CD4-positive, alpha-beta T cell treated with Interleukin-1 beta for 1 hour (primary cell): ENCODE measurements around the gene CXCR3.
"Not testable (repeated sequence)": the region's sequence is repeated elsewhere in the genome, so short reads cannot be mapped to it uniquely, and the experiment has no call there.

Experiments used
- DNase-seq, 2 donors: peaks; one replicate each; pipeline ENCODE4 v3.0.0-alpha.2; 2020 to 2022

Gene CXCR3

DNA sequence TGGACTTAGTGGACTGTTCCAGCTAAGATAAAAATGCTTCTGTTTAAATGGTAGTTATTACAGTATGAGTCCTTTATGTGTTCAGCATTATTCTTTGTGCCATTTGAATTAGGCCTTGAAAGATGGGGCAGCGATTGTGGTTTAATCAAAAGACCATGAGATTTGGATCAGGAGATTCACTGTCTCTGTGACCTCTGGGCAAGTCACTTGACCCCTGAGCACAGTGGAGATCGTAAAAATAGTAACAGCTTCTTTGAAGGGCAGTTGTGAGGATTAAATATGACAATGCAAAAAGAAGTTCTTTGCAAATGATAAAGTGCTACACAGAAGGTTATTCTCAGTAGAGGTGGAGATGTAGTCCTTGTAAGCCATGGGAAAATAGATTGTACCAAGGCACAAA lies 10.8 kb downstream of the CXCR3 start:
- DNase-seq, result no peak

DNA sequence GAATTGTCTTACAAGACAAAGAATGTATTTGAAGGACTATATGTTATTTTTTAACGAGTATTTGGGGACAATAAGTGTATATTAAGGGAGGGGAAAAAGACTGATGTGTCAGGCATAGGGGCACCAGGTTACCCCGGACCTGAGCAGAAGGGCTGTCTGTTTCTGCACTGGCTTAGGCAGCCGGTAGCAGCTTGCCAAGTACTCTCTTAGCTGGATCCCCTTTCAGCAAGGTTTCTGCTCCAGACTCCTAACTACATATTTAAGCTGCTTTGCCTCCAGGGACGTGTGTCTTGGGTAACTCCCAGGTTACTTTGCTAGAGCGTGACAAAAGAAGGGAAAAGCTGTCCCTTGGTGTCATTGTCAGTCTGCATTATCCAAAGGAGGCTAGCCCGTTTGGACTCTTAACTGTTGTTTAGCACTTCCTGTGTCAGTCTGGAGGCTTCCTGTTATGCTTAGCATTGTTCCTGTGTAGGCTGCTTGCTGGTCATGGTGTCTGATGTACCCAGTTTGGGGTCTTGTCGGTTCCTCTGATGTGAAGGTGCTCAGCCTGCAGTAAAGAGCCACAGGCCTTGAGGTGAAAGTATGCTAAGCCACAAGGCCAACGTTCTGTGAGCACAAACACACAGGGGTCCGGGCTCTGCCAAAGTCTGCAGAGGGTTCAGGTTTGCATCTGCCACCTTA lies 11.6 kb downstream of the CXCR3 start:
- DNase-seq, result peak; percentile 44 to 48

DNA sequence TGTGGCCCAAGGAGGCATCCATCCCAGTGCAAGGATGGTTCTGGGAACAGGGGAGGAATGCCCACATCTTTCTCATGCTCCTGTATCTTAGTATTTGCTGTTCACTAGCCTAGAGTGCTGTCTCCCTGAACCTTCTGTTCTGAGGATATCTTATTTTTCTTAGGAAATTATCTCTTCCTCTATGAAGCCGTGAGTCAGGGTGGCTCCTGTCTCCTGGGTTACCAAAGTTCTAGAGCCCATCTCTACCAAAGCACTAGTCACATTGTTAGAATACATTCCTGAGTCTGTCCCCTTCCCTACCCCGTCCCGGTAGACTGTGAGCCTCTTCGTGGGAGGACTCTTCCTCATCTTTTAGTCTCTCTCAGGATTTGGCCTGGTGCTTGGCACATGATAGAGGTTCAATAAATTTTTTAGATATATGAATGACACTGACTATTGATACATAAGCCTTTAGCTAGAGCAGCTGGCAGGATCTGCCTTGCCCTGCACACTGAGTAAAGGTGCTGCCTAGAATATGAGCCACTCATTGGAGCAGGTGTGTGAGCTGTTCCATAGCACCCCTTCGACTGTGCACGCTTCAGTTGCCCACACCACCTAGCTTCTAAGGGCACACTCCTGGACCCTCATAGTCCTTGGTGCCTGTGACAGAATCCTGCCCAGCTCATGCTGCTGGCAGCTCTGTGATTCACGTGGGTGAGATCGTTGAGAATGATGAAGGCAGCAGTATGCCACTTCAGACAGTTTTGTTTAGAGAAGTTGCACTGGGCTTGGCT lies 13.3 kb downstream of the CXCR3 start:
- DNase-seq, result no peak

DNA sequence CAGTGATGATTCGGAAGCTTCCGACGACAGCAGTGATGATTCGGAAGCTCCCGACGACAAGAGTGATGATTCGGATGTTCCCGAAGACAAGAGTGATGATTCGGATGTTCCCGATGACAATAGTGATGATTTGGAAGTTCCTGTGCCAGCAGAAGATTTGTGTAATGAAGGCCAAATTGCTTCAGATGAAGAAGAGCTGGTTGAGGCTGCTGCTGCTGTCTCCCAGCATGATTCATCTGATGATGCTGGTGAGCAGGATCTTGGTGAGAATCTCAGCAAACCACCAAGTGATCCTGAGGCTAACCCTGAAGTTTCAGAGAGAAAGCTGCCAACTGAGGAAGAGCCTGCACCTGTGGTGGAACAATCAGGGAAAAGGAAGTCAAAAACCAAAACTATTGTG lies 14.2 kb downstream of the CXCR3 start:
- no peak for DNase-seq

DNA sequence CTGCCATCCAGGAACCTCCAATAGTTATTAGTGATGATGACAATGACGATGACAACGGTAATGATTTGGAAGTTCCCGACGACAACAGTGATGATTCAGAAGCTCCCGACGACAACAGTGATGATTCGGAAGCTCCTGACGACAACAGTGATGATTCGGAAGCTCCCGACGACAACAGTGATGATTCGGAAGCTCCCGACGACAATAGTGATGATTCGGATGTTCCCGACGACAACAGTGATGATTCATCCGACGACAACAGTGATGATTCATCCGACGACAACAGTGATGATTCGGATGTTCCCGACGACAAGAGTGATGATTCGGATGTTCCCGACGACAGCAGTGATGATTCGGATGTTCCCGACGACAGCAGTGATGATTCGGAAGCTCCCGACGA lies 14.7 kb downstream of the CXCR3 start:
- DNase-seq, result no peak

DNA sequence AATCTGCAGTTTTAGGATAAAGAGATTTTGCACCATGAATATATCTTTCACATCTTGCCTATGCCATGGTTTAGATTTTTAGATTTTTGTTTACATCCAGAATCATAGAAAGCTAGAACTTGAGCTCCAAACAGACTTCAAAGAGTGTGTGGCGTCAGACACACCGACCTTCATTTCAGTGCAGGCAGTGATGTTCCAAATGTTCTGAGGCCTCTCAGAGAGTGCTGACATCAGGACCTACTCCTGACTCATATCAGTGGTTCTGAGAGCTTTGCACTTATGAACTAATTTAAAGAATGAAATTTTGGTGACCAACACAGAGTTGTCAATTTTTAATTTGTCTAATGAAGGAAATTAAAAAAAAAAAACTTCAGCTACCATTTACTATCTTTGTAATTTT lies 18.3 kb downstream of the CXCR3 start:
- no peak for DNase-seq

DNA sequence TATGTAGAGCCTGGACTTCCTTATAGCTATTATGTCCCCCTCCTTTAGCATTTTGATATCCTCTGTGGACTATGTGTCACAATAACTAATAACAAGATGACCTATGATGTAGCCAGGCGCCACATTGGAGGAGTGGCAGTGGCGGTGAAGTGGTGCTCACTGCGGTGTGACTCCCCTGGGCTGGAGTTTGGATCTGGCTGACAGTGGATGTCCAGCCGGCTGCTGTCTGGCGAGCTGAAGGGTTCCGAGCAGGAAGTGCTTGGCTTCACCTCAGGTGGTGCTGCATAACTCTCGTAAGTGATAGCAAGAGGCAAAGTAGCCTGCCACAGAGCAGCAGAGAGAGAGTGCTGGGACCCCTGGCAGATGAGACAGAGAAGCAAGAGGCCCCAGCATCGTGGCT lies 25.1 kb downstream of the CXCR3 start:
- DNase-seq, result not testable (repeated sequence)

DNA sequence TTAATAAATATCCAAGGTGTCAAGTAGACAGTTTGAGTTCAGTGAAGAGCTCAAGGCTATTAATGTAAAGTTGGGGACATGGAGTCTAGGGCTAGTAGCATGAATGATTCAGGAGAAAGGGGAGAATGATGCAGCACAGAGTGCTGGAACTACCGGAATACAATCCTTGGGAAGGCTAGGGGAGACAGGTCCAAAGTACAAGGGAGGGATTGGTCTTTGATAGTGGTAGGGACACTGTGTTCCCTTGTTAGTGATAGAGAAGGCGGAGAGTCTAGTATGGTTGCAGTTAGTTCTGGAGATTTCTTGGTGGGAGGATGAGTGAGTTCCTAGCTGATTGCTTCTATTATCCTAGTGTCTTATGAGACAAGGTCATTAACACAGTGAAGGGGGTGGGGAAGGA lies 31.4 kb downstream of the CXCR3 start:
- DNase-seq, result no peak

DNA sequence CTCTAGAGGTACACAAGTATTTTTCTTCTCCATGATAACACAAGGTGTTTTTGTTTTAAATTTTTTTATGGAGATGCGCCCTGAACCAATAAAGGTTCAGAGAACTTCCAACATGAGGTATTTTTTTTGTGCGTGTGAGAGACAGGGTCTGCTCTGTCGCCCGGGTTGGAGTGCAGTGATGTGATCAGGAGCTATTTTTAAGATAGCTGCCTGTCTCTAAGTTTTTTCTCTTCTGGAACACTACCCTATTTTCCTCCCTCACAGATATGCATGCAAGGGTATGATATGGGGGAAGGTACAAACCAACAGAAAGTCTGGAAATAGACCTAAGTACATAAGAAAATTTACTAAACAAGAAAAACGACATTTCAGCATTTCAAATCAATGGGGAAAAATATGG lies 37.1 kb downstream of the CXCR3 start:
- DNase-seq, result no peak

DNA sequence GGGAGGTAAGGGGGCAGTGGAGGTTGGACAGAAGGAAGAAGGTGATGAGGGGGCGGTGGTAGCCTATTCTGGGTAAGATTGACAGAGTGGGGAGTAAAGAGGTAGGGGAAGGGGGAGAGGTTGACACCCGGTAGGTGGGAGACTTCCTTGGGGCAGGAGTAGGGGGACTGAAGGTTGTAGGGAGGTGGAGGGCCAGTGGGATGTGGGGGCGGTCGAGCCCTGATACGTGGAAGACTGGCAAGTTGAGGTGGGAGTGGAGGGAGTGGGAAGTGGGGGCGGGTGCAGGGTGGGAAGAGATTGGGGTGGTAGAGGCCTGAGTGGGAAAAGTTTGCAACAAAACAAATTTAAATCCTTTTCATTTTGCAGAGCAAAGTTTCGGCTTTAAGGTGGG lies 38.3 kb downstream of the CXCR3 start:
- DNase-seq, result no peak

DNA sequence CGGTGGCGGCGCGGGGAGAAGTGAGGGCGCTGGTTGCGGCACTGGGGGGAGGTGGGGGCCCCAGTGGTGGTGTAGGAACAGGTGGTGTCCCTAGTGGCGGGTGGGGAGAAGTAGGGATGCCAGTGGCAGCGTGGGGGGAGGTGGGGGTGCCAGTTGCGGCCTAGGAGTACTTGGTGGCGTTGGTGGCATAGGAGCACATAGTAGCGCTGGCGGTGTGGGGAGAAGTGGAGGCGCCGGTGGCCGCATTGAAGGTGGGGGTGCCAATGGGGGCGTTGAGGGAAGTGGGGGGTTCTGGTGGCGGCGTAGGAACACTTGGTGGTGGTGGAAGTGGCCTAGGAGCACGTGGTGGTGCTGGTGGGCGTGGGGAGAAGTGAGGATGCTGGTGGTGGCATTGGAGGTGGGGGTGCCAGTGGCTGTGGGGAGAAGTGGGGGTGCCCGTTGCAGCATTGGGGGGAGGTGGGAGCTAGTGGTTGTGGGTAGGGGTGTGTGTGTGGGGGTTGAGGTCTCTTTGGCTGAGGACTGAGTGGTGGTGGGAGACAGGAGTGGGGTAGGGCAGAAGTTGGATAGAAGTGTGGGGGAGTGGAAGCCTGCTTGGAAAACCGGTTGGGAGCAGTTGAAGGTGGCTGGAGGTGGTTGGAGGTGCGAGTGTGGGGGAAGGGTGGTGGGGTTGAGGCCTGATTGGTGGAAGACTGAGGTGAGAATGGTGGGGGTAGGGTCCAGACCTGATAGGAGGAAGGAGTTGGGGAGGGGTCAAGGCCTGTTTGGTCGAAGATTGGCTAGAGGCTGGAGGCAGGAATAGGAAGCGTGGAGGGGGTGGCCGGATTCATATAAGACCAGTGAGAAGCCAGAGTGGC lies 38.9 kb downstream of the CXCR3 start:
- DNase-seq, result no peak

DNA sequence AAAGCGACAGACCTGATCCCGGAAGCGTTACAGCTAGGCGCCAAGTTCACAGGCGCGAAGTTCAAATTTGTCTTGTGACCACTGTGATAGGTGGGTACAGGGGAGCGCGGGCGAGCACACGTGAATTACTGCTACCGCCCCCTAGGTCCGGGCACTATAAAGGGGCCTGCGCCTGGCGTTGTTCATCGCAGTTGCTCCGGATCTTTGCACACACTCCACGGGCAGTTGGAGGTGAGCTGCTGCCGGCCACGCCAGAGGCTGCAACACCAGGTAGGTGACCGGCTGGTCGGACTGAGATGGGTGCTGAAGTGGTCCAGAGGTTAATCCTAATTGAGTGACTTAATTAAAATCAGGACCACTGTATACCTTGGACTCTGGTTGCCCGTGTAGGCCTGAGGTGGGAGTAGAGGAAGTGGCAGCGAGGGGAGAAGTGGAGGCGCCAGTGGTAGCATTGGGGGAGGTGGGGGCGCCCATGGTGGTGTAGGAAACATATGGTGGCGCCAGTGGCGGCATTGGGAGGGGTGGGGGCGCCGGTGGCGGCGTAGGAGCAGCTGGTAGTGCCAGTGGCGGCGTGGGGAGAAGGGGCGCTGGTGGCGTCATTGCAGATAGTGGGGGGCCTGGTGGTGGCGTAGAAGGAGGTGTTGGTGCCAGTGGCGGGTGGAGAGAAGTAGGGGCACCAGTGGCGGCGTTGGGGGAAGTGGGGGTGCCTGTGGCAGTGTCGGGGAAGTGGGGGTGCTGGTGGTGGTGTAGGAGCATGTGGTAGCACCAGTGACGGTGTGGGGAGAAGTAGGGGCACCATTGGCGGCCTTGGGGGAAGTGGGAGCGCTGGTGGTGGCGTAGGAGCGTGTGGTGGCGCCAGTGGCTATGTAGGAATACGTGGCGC lies 39.8 kb downstream of the CXCR3 start, which contains the start of gene GCNA:
GCNA (plus strand) TSS at position 185 of the 883 bp plus-strand sequence. CDS start 2,385 bp downstream, outside the sequence.
- DNase-seq, result no peak

DNA sequence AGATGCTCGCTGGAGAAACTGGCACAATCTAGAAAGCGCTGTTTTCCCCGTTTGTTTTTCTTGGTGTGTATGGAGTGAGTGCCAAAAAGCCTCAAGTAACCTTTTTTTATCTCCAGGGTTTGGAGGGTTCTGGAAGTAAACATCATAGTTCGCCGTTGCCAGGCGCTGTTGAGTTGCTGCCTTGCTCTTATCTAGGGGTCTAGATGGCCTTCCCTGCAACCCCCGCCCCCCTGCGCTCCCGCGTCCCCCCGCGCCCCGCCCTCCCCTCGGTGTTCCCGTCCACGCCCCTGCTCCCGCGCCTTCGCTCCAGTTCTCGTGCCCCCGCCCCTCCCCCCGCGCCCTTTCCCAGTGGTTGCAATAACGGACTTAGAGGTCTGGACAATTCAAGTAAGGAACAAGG lies 40.6 kb downstream of the CXCR3 start:
- no peak for DNase-seq

DNA sequence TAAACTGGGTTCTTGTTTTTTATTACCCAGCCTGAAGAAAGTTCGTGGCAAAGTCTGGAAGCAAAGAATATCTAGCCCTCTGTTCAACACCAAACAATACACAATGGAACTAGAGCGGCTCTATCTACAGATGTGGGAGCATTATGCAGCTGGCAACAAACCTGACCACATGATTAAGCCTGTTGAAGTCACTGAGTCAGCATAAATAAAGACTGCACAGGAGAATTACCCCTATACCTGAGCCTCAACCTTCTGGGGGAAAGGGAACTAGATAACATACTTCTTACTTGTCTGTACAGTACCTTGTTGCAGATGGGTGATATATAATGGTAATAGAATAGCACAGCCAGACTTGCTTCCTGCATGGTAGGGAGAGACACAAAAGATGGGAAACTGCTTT lies 44.7 kb downstream of the CXCR3 start:
- no peak for DNase-seq

DNA sequence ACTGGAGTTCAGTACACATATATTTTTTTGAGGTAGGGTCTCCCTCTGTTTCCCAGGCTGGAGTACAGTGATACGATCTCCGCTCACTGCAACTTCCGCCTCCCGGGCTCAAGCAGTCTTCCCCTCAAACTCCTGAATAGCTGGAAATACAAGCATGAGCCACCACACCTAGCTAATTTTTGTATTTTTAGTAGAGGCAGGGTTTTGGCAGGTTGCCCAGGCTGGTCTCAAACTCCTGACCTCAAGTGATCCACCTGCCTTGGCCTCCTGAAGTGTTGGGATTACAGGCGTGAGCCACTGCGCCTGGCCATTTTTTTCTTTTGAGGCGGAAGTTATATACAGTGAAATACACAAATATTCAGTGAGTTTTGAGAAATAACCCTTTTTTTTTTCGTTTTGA lies 46.9 kb downstream of the CXCR3 start:
- DNase-seq, result not testable (repeated sequence)
